ENCODE results near the gene POLRMT.

GRCh38 chr19:612941-613340, 20.4 kb downstream of the POLRMT start:
- no peak for TF ChIP-seq CTCF (IDR thresholded peaks at IDR 0.05; ENCODE audit: poor library complexity)
- no peak for TF ChIP-seq EZH2 (IDR thresholded peaks at IDR 0.05; ENCODE audit: borderline replicate concordance)

Data from hepatocyte (in vitro differentiated cells).